ENCODE results near the gene KRTAP5-6.

Gene KRTAP5-6

GRCh38 chr11:1653541-1654387, 43.2 kb upstream of the KRTAP5-6 start:
- Histone ChIP-seq H3K27me3 (peaks cover 52% of the 10 kb centered on the region), H3K27ac (no peak overlapping the region), H3K9me3 (no peaks in the 10 kb centered on the region), H3K4me3 (ENCODE audit: low read depth in 1 of 2, low read length in 1 of 2) (no peak overlapping the region), H3K36me3 (no peaks in the 10 kb centered on the region), H3K4me1 (ENCODE audit: control insufficient read depth in 1 of 2, insufficient read depth in 1 of 2, low read depth in 1 of 2, low read length in 1 of 2) (no peaks in the 10 kb centered on the region)
- no peak for TF ChIP-seq CTCF (IDR thresholded peaks at IDR 0.05)

GRCh38 chr11:1654388-1655167, 42.4 kb upstream of the KRTAP5-6 start:
- H3K9me3 ChIP-seq = no peaks in the 10 kb centered on the region
- TF ChIP-seq CTCF (IDR thresholded peaks at IDR 0.05) = no peak
- no peaks in the 10 kb centered on the region for H3K36me3 ChIP-seq
- H3K4me3 ChIP-seq (ENCODE audit: low read depth in 1 of 2, low read length in 1 of 2) = no peak overlapping the region
- H3K4me1 ChIP-seq (ENCODE audit: control insufficient read depth in 1 of 2, insufficient read depth in 1 of 2, low read depth in 1 of 2, low read length in 1 of 2) = no peaks in the 10 kb centered on the region
- peaks cover 60% of the 10 kb centered on the region for H3K27me3 ChIP-seq
- H3K27ac ChIP-seq = no peak overlapping the region

- Histone ChIP-seq H3K36me3 (no peaks in the 10 kb centered on the region), H3K27ac (no peak overlapping the region), H3K4me1 (ENCODE audit: control insufficient read depth in 1 of 2, insufficient read depth in 1 of 2, low read depth in 1 of 2, low read length in 1 of 2) (no peaks in the 10 kb centered on the region), H3K9me3 (no peaks in the 10 kb centered on the region), H3K4me3 (ENCODE audit: low read depth in 1 of 2, low read length in 1 of 2) (no peak overlapping the region), H3K27me3 (peaks cover 69% of the 10 kb centered on the region)
- TF ChIP-seq CTCF (IDR thresholded peaks at IDR 0.05) = no peak
Observed at GRCh38 chr11:1655168-1656060, 41.6 kb upstream of the KRTAP5-6 start.

GRCh38 chr11:1656061-1656441, 40.9 kb upstream of the KRTAP5-6 start:
- H3K9me3 ChIP-seq = no peaks in the 10 kb centered on the region
- no peaks in the 10 kb centered on the region for H3K4me1 ChIP-seq (ENCODE audit: control insufficient read depth in 1 of 2, insufficient read depth in 1 of 2, low read depth in 1 of 2, low read length in 1 of 2)
- no peaks in the 10 kb centered on the region for H3K36me3 ChIP-seq
- no peak for TF ChIP-seq CTCF (IDR thresholded peaks at IDR 0.05)
- H3K4me3 ChIP-seq (ENCODE audit: low read depth in 1 of 2, low read length in 1 of 2) = no peak overlapping the region
- H3K27me3 ChIP-seq = peaks cover 71% of the 10 kb centered on the region
- no peak overlapping the region for H3K27ac ChIP-seq

GRCh38 chr11:1656670-1657069, 40.3 kb upstream of the KRTAP5-6 start:
- H3K4me3 ChIP-seq (ENCODE audit: low read depth in 1 of 2, low read length in 1 of 2) = no peak overlapping the region
- H3K36me3 ChIP-seq = no peaks in the 10 kb centered on the region
- no peak for TF ChIP-seq CTCF (IDR thresholded peaks at IDR 0.05)
- no peaks in the 10 kb centered on the region for H3K4me1 ChIP-seq (ENCODE audit: control insufficient read depth in 1 of 2, insufficient read depth in 1 of 2, low read depth in 1 of 2, low read length in 1 of 2)
- H3K27ac ChIP-seq = no peak overlapping the region
- H3K27me3 ChIP-seq = peaks cover 71% of the 10 kb centered on the region
- H3K9me3 ChIP-seq = no peaks in the 10 kb centered on the region

All from neutrophil (primary cell).